HG02798 (cell line): ENCODE data around the gene MRPS18A.
"Not testable (repeated sequence)": the region's sequence is repeated elsewhere in the genome, so short reads cannot be mapped to it uniquely, and the experiment has no call there.

Experiments
- ATAC-seq: cut with Tn5 transposase; IDR thresholded peaks from one replicate; pipeline ENCODE4 v1.9.1; 2021; ENCODE audit warnings: mild to moderate bottlenecking; ENCODE audit not compliant: unreplicated experiment, poor library complexity

Gene MRPS18A

GRCh38 chr6:43717822-43718221, 30.2 kb upstream of the MRPS18A start:
- ATAC-seq, result no peak

- no peak for ATAC-seq
Observed at GRCh38 chr6:43717389-43717788, 29.8 kb upstream of the MRPS18A start.

- no peak for ATAC-seq
Observed at GRCh38 chr6:43716099-43716498, 28.5 kb upstream of the MRPS18A start.

- ATAC-seq, result peak; percentile 93
Observed at GRCh38 chr6:43715056-43715788, 27.6 kb upstream of the MRPS18A start.

- peak; percentile 7 for ATAC-seq
Observed at GRCh38 chr6:43714311-43715055, 26.9 kb upstream of the MRPS18A start.

GRCh38 chr6:43713643-43714310, 26.2 kb upstream of the MRPS18A start:
- ATAC-seq, result no peak

- no peak for ATAC-seq
Observed at GRCh38 chr6:43712579-43712978, 25.0 kb upstream of the MRPS18A start.

- no peak for ATAC-seq
Observed at GRCh38 chr6:43710576-43710975, 23.0 kb upstream of the MRPS18A start.

- ATAC-seq, result no peak
Observed at GRCh38 chr6:43709654-43710303, 22.2 kb upstream of the MRPS18A start.

GRCh38 chr6:43708860-43709653, 21.5 kb upstream of the MRPS18A start:
- ATAC-seq, result no peak

- no peak for ATAC-seq
Observed at GRCh38 chr6:43707767-43708166, 20.2 kb upstream of the MRPS18A start.

- no peak for ATAC-seq
Observed at GRCh38 chr6:43707269-43707668, 19.7 kb upstream of the MRPS18A start.

- no peak for ATAC-seq
Observed at GRCh38 chr6:43706788-43707187, 19.2 kb upstream of the MRPS18A start.

GRCh38 chr6:43705996-43706395, 18.4 kb upstream of the MRPS18A start:
- ATAC-seq, result no peak

GRCh38 chr6:43703512-43704429, 16.2 kb upstream of the MRPS18A start:
- ATAC-seq, result no peak

- ATAC-seq, result peak; percentile 57
Observed at GRCh38 chr6:43702534-43703440, 15.2 kb upstream of the MRPS18A start.

GRCh38 chr6:43702171-43702533, 14.6 kb upstream of the MRPS18A start:
- no peak for ATAC-seq

- not testable (repeated sequence) for ATAC-seq
Observed at GRCh38 chr6:43700939-43701560, 13.5 kb upstream of the MRPS18A start.
